Activated T-helper 2 cell treated with anti-CD3 and anti-CD28 coated beads, Interferon-gamma antibody, Interleukin-2, Interleukin-4, amounts not matched to agents 10 μg/mL and 5 μg/mL and 100 μg/mL, durations not matched to agents 14 hours and 24 hours and 36 hours (primary cell): ENCODE measurements around the gene TMEM163. TPM values are rescaled to one million over a fixed set of nuclear protein-coding genes. Genes with fewer than 3 reads are reported as not detected.
"Not testable (repeated sequence)": the region's sequence is repeated elsewhere in the genome, so short reads cannot be mapped to it uniquely, and the experiment has no call there.

Experiments used
- DNase-seq: peaks from one replicate; pipeline ENCODE4 v3.0.0; 2021; ENCODE audit warnings: low spot score
- H3K27ac Mint-ChIP-seq: one replicate; pipeline ENCODE4 v1.8.0; 2021; ENCODE audit warnings: mixed read lengths
- H3K27me3 Mint-ChIP-seq: one replicate; pipeline ENCODE4 v1.8.0; 2021; ENCODE audit warnings: low read depth, mixed read lengths
- H3K36me3 Mint-ChIP-seq: one replicate; pipeline ENCODE4 v1.8.0; 2021; ENCODE audit warnings: low read depth, mixed read lengths
- H3K4me1 Mint-ChIP-seq: one replicate; pipeline ENCODE4 v1.8.0; 2021; ENCODE audit warnings: low read depth, mixed read lengths
- H3K4me3 Mint-ChIP-seq: one replicate; pipeline ENCODE4 v1.8.0; 2021; ENCODE audit warnings: low read depth, mild to moderate bottlenecking, moderate library complexity, mixed read lengths
- H3K9me3 Mint-ChIP-seq: one replicate; pipeline ENCODE4 v1.8.0; 2021; ENCODE audit warnings: mixed read lengths
- intact Hi-C: fragments of 100-400 bp; cut with micrococcal nuclease; formaldehyde crosslinking; loops from one replicate; pipeline ENCODE4 v1.15.1; 2023
- total RNA-seq: library from RNA; stranded (reverse); gene quantifications from 2 replicates; pipeline ENCODE4 v1.2.3, GENCODE V29; 2022

Gene TMEM163
- total RNA-seq, 1 donor from 2014 or later, result 0.27 TPM

GRCh38 chr2:134610871-134611270, 107.9 kb downstream of the TMEM163 start:
- Mint-ChIP-seq H3K9me3 (peaks cover 28% of the 10 kb centered on the region), H3K27me3 (peaks cover 12% of the 10 kb centered on the region), H3K4me3 (no peak overlapping the region), H3K27ac (no peak overlapping the region), H3K4me1 (no peaks in the 10 kb centered on the region), H3K36me3 (no peaks in the 10 kb centered on the region)
- intact Hi-C loops, result no loop called here
- no peak for DNase-seq

GRCh38 chr2:134609924-134610513, 108.8 kb downstream of the TMEM163 start:
- no peak overlapping the region for H3K27ac Mint-ChIP-seq
- intact Hi-C loops, result no loop called here
- no peak for DNase-seq
- H3K27me3 Mint-ChIP-seq, result peaks cover 8% of the 10 kb centered on the region
- no peak overlapping the region for H3K4me3 Mint-ChIP-seq
- peaks cover 25% of the 10 kb centered on the region for H3K9me3 Mint-ChIP-seq
- H3K4me1 Mint-ChIP-seq, result no peaks in the 10 kb centered on the region
- H3K36me3 Mint-ChIP-seq, result no peaks in the 10 kb centered on the region

DNA sequence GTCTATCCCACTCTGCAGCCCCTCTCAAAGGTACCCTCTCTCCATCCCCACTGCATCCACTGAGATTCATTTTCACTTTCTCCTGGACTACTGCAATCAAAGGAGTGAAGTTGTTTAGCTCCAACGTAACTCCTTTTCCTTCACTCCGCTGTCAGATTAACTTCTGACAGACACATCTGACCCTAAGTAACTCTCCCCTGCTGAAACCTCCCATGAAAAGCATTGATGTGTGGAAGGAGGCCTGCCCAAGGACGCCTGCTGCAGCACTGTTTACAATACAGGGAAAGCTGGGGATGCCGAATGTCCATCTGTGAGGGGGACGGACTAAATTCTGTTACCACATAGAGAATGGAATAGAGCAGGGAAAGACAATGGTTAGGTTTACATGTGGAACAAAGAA, 114.8 kb downstream of the TMEM163 start:
- Mint-ChIP-seq H3K4me1 (no peaks in the 10 kb centered on the region), H3K36me3 (no peaks in the 10 kb centered on the region), H3K4me3 (no peak overlapping the region), H3K9me3 (peaks cover 5% of the 10 kb centered on the region), H3K27ac (no peak overlapping the region), H3K27me3 (peaks cover 2% of the 10 kb centered on the region)
- no peak for DNase-seq
- intact Hi-C loops, result no loop called here

DNA sequence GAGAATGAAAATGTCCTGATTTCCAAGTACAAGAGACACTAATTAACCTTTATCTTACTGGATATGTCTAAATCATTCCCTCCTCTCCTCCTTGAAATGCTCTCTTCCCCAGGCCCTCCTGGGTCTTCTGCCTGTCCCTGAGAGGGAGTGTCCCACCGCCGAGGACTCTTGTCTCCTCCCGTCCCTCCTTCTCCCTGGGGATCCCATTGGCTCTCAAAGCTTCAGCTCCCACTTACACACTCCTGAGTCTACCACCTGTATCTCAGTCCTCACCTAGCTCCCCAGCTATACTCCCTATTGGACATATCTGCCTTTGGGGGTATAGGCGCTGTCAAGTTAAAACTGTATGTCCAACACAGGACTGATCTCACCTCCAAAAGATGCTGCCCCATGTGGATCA, 116.1 kb downstream of the TMEM163 start:
- no peaks in the 10 kb centered on the region for H3K4me1 Mint-ChIP-seq
- no peaks in the 10 kb centered on the region for H3K36me3 Mint-ChIP-seq
- no peak overlapping the region for H3K4me3 Mint-ChIP-seq
- peaks cover 12% of the 10 kb centered on the region for H3K9me3 Mint-ChIP-seq
- intact Hi-C loops, result no loop called here
- H3K27ac Mint-ChIP-seq, result no peak overlapping the region
- no peak for DNase-seq
- peaks cover 2% of the 10 kb centered on the region for H3K27me3 Mint-ChIP-seq

GRCh38 chr2:134601264-134601663, 117.5 kb downstream of the TMEM163 start:
- no peaks in the 10 kb centered on the region for H3K4me1 Mint-ChIP-seq
- no peaks in the 10 kb centered on the region for H3K36me3 Mint-ChIP-seq
- DNase-seq, result no peak
- no peak overlapping the region for H3K4me3 Mint-ChIP-seq
- no peak overlapping the region for H3K27ac Mint-ChIP-seq
- peaks cover 2% of the 10 kb centered on the region for H3K27me3 Mint-ChIP-seq
- H3K9me3 Mint-ChIP-seq, result peaks cover 7% of the 10 kb centered on the region
- intact Hi-C loops, result no loop called here

GRCh38 chr2:134600208-134600607, 118.6 kb downstream of the TMEM163 start:
- H3K27me3 Mint-ChIP-seq, result peaks cover 2% of the 10 kb centered on the region
- no peak for DNase-seq
- intact Hi-C loops, result no loop called here
- H3K4me3 Mint-ChIP-seq, result no peak overlapping the region
- no peak overlapping the region for H3K27ac Mint-ChIP-seq
- no peaks in the 10 kb centered on the region for H3K4me1 Mint-ChIP-seq
- H3K9me3 Mint-ChIP-seq, result peaks cover 7% of the 10 kb centered on the region
- H3K36me3 Mint-ChIP-seq, result no peaks in the 10 kb centered on the region

DNA sequence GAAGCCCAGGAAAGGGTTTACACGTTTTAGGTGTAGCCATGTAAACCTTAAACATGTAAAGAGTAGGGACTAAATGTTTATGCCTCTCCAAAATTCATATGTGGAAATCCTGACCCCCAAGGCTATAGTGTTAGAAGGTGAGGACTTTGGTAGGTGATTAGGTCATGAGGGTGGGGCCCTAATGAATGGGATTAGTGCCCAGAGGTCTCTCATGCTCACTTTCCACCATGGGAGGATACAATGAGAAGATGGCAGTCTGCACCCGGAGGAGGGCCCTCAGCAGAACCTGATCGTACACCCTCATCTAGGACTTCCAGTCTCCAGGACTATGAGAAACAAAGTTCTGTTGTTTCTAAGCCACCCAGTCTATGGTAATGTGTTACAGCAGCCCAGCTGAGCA, 119.6 kb downstream of the TMEM163 start:
- H3K27me3 Mint-ChIP-seq, result peaks cover under 1% of the 10 kb centered on the region
- no peaks in the 10 kb centered on the region for H3K4me1 Mint-ChIP-seq
- DNase-seq, result no peak
- intact Hi-C loops, result no loop called here
- no peak overlapping the region for H3K27ac Mint-ChIP-seq
- no peak overlapping the region for H3K4me3 Mint-ChIP-seq
- peaks cover 7% of the 10 kb centered on the region for H3K9me3 Mint-ChIP-seq
- no peaks in the 10 kb centered on the region for H3K36me3 Mint-ChIP-seq

DNA sequence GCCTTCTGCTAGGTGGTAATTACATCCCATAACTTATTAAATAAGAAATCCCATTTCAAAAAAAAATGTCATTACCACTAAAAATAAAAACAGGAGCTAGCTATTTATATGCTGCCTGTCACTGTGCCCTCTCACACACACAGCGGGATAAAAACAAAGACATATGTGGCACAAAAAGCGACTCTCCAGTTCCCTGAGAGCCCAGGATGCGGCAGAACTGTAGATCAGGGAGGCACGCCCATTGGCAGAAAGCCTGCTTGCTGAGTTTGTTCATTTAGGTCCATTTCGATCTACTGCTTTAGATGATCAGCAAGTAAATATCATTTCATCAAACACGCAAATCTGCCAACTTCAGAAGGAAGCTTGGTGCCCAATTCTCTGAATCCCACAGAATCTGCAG, 124.4 kb downstream of the TMEM163 start:
- no peak overlapping the region for H3K4me3 Mint-ChIP-seq
- no peaks in the 10 kb centered on the region for H3K4me1 Mint-ChIP-seq
- intact Hi-C loops, result no loop called here
- no peak for DNase-seq
- H3K36me3 Mint-ChIP-seq, result no peaks in the 10 kb centered on the region
- H3K27ac Mint-ChIP-seq, result no peak overlapping the region
- peaks cover 31% of the 10 kb centered on the region for H3K9me3 Mint-ChIP-seq
- H3K27me3 Mint-ChIP-seq, result no peaks in the 10 kb centered on the region

DNA sequence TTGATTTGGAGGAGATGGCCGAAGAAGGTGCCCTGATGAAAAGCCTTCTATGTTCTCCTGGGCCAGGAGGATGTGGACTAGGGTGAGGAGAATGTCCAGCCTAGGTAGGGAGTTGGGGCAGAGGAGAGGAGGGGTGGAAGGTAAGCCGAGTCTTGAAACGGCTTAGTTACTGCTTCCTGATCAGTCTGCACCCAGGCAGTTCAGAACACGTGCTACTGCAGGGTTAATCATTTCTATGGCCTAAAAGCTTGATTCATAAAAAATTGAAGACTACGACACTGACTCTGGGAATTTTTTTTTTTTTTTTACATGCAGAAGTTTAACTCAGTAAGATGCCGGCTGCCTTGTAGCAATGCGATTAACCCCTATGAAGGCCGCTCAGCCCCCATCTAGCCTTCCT, 125.3 kb downstream of the TMEM163 start:
- intact Hi-C loops, result no loop called here
- Mint-ChIP-seq H3K4me3 (no peak overlapping the region), H3K27me3 (no peaks in the 10 kb centered on the region), H3K36me3 (no peaks in the 10 kb centered on the region), H3K9me3 (peaks cover 31% of the 10 kb centered on the region), H3K4me1 (no peaks in the 10 kb centered on the region), H3K27ac (no peak overlapping the region)
- no peak for DNase-seq

- no peaks in the 10 kb centered on the region for H3K27me3 Mint-ChIP-seq
- no peak overlapping the region for H3K4me3 Mint-ChIP-seq
- H3K27ac Mint-ChIP-seq, result no peak overlapping the region
- peaks cover 24% of the 10 kb centered on the region for H3K9me3 Mint-ChIP-seq
- no peaks in the 10 kb centered on the region for H3K4me1 Mint-ChIP-seq
- no peaks in the 10 kb centered on the region for H3K36me3 Mint-ChIP-seq
- DNase-seq, result no peak
- intact Hi-C loops, result no loop called here
Observed at GRCh38 chr2:134592377-134592776, 126.4 kb downstream of the TMEM163 start.

- no peaks in the 10 kb centered on the region for H3K27me3 Mint-ChIP-seq
- H3K36me3 Mint-ChIP-seq, result no peaks in the 10 kb centered on the region
- peaks cover 24% of the 10 kb centered on the region for H3K9me3 Mint-ChIP-seq
- no peak overlapping the region for H3K4me3 Mint-ChIP-seq
- no peak for DNase-seq
- intact Hi-C loops, result no loop called here
- no peaks in the 10 kb centered on the region for H3K4me1 Mint-ChIP-seq
- no peak overlapping the region for H3K27ac Mint-ChIP-seq
Observed at GRCh38 chr2:134591526-134591925, 127.3 kb downstream of the TMEM163 start.

DNA sequence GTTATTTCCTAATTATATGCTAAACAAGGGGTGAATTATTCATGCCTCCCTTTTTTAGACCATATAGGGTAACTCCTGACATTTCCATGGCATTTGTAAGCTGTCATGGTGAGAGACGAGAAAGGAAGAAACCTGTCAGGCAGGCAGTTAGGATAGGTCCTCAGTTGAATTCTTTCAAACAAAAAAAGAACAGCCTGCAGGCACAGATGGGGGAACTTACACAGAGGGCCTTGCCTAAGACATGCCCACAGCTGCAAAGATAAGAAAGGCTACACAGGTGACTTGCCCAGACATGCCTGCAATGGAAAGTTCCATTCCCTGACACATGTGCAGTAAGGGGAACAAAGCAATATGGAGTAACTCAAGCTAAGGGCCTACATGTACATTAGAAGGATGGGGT, 128.1 kb downstream of the TMEM163 start:
- DNase-seq, result no peak
- Mint-ChIP-seq H3K4me1 (no peaks in the 10 kb centered on the region), H3K27me3 (no peaks in the 10 kb centered on the region), H3K4me3 (no peak overlapping the region), H3K27ac (no peak overlapping the region), H3K36me3 (no peaks in the 10 kb centered on the region), H3K9me3 (peaks cover 24% of the 10 kb centered on the region)
- intact Hi-C loops, result no loop called here

- DNase-seq, H3K4me1 Mint-ChIP-seq, H3K27ac Mint-ChIP-seq, H3K4me3 Mint-ChIP-seq, H3K27me3 Mint-ChIP-seq, intact Hi-C loops, H3K36me3 Mint-ChIP-seq: not testable (repeated sequence)
- H3K9me3 Mint-ChIP-seq, result peaks cover 24% of the 10 kb centered on the region
Observed at GRCh38 chr2:134589171-134590083, 129.4 kb downstream of the TMEM163 start.
